Activated naive CD8-positive, alpha-beta T cell treated with anti-CD3 and anti-CD28 coated beads for 36 hours (primary cell): ENCODE results near the gene CDHR2. TPM values are rescaled to one million over a fixed set of nuclear protein-coding genes. Genes with fewer than 3 reads are reported as not detected.
"Not testable (repeated sequence)": the region's sequence is repeated elsewhere in the genome, so short reads cannot be mapped to it uniquely, and the experiment has no call there.

Experiments
- DNase-seq: peaks from one replicate; pipeline ENCODE4 v3.0.0; 2021
- H3K27ac Mint-ChIP-seq: one replicate; pipeline ENCODE4 v1.8.0; 2022; ENCODE audit warnings: mild to moderate bottlenecking, moderate library complexity, mixed read lengths
- H3K27me3 Mint-ChIP-seq: one replicate; pipeline ENCODE4 v1.8.0; 2022; ENCODE audit warnings: mild to moderate bottlenecking, mixed read lengths
- H3K36me3 Mint-ChIP-seq: one replicate; pipeline ENCODE4 v1.8.0; 2021; ENCODE audit warnings: mild to moderate bottlenecking, mixed read lengths
- H3K4me1 Mint-ChIP-seq: one replicate; pipeline ENCODE4 v1.8.0; 2021; ENCODE audit warnings: mixed read lengths
- H3K4me3 Mint-ChIP-seq: one replicate; pipeline ENCODE4 v1.8.0; 2022; ENCODE audit warnings: mild to moderate bottlenecking, moderate library complexity, mixed read lengths
- H3K9me3 Mint-ChIP-seq: one replicate; pipeline ENCODE4 v1.8.0; 2022; ENCODE audit warnings: mixed read lengths
- total RNA-seq, 2 experiments: library from RNA; stranded (reverse); gene quantifications; one replicate each; pipeline ENCODE4 v1.2.3, GENCODE V29; 2021

Gene CDHR2
- total RNA-seq, 2 experiments from 2014 or later, result 0.31 to 0.44 TPM

- Mint-ChIP-seq H3K4me1 (peaks cover 65% of the 10 kb centered on the region), H3K27me3 (no peaks in the 10 kb centered on the region), H3K9me3 (no peaks in the 10 kb centered on the region), H3K4me3 (peak overlapping the region; percentile 91), H3K36me3 (no peaks in the 10 kb centered on the region), H3K27ac (peak overlapping the region; percentile 91)
- peak; percentile 55 for DNase-seq
These were observed 6.3 kb upstream of the CDHR2 start for GRCh38 chr5:176542596-176543427.

GRCh38 chr5:176543428-176544182 lies 5.5 kb upstream of the CDHR2 start:
- peak overlapping the region; percentile 94 for H3K27ac Mint-ChIP-seq
- H3K27me3 Mint-ChIP-seq, result no peaks in the 10 kb centered on the region
- H3K9me3 Mint-ChIP-seq, result no peaks in the 10 kb centered on the region
- H3K4me1 Mint-ChIP-seq, result peaks cover 61% of the 10 kb centered on the region
- H3K4me3 Mint-ChIP-seq, result peak overlapping the region; percentile 91
- DNase-seq, result peak; percentile 85
- no peaks in the 10 kb centered on the region for H3K36me3 Mint-ChIP-seq

- Mint-ChIP-seq H3K27ac (peak overlapping the region; percentile 72), H3K4me3 (no peak overlapping the region), H3K27me3 (no peaks in the 10 kb centered on the region), H3K4me1 (peaks cover 49% of the 10 kb centered on the region), H3K36me3 (no peaks in the 10 kb centered on the region), H3K9me3 (no peaks in the 10 kb centered on the region)
- DNase-seq, result no peak
These were observed 3.8 kb upstream of the CDHR2 start for GRCh38 chr5:176545388-176545736.

GRCh38 chr5:176545737-176546509 lies 3.2 kb upstream of the CDHR2 start:
- no peaks in the 10 kb centered on the region for H3K27me3 Mint-ChIP-seq
- no peaks in the 10 kb centered on the region for H3K36me3 Mint-ChIP-seq
- no peak overlapping the region for H3K4me3 Mint-ChIP-seq
- DNase-seq, result no peak
- no peak overlapping the region for H3K27ac Mint-ChIP-seq
- H3K9me3 Mint-ChIP-seq, result no peaks in the 10 kb centered on the region
- H3K4me1 Mint-ChIP-seq, result peaks cover 49% of the 10 kb centered on the region

- Mint-ChIP-seq H3K27ac (peak overlapping the region; percentile 51), H3K4me3 (no peak overlapping the region), H3K9me3 (no peaks in the 10 kb centered on the region), H3K27me3 (no peaks in the 10 kb centered on the region), H3K4me1 (peaks cover 39% of the 10 kb centered on the region), H3K36me3 (no peaks in the 10 kb centered on the region)
- DNase-seq, result no peak
These were observed 1.3 kb upstream of the CDHR2 start for GRCh38 chr5:176547802-176548201.

- no peaks in the 10 kb centered on the region for H3K36me3 Mint-ChIP-seq
- no peak for DNase-seq
- no peaks in the 10 kb centered on the region for H3K9me3 Mint-ChIP-seq
- H3K4me1 Mint-ChIP-seq, result peaks cover 49% of the 10 kb centered on the region
- H3K27me3 Mint-ChIP-seq, result no peaks in the 10 kb centered on the region
- H3K4me3 Mint-ChIP-seq, result no peak overlapping the region
- H3K27ac Mint-ChIP-seq, result peak overlapping the region; percentile 29
These were observed 729 bp downstream of the CDHR2 start for GRCh38 chr5:176549871-176550270.

- Mint-ChIP-seq H3K9me3 (no peaks in the 10 kb centered on the region), H3K27me3 (no peaks in the 10 kb centered on the region), H3K4me3 (peak overlapping the region; percentile 50), H3K36me3 (no peaks in the 10 kb centered on the region), H3K4me1 (peaks cover 49% of the 10 kb centered on the region), H3K27ac (peak overlapping the region; percentile 69)
- no peak for DNase-seq
These were observed 1.2 kb downstream of the CDHR2 start for GRCh38 chr5:176550275-176550831.

GRCh38 chr5:176550937-176551336 lies 1.8 kb downstream of the CDHR2 start:
- not testable (repeated sequence) for H3K9me3 Mint-ChIP-seq, DNase-seq, H3K27me3 Mint-ChIP-seq, H3K36me3 Mint-ChIP-seq
- Mint-ChIP-seq H3K27ac (peak overlapping the region; percentile 69), H3K4me1 (peaks cover 51% of the 10 kb centered on the region), H3K4me3 (peak overlapping the region; percentile 50)

- DNase-seq, result no peak
- peaks cover 49% of the 10 kb centered on the region for H3K4me1 Mint-ChIP-seq
- H3K27ac Mint-ChIP-seq, result no peak overlapping the region
- H3K9me3 Mint-ChIP-seq, result no peaks in the 10 kb centered on the region
- no peak overlapping the region for H3K4me3 Mint-ChIP-seq
- no peaks in the 10 kb centered on the region for H3K36me3 Mint-ChIP-seq
- no peaks in the 10 kb centered on the region for H3K27me3 Mint-ChIP-seq
These were observed 3.3 kb downstream of the CDHR2 start for GRCh38 chr5:176552332-176552869.

- no peaks in the 10 kb centered on the region for H3K9me3 Mint-ChIP-seq
- DNase-seq, result no peak
- H3K4me1 Mint-ChIP-seq, result peaks cover 41% of the 10 kb centered on the region
- no peaks in the 10 kb centered on the region for H3K36me3 Mint-ChIP-seq
- no peak overlapping the region for H3K27ac Mint-ChIP-seq
- no peaks in the 10 kb centered on the region for H3K27me3 Mint-ChIP-seq
- no peak overlapping the region for H3K4me3 Mint-ChIP-seq
These were observed 4.3 kb downstream of the CDHR2 start for GRCh38 chr5:176553260-176554085.

GRCh38 chr5:176557846-176558245 lies 8.7 kb downstream of the CDHR2 start:
- Mint-ChIP-seq H3K9me3 (no peaks in the 10 kb centered on the region), H3K36me3 (no peaks in the 10 kb centered on the region), H3K27me3 (no peaks in the 10 kb centered on the region), H3K4me3 (no peak overlapping the region), H3K27ac (no peak overlapping the region), H3K4me1 (peaks cover 50% of the 10 kb centered on the region)
- no peak for DNase-seq

- Mint-ChIP-seq H3K4me3 (no peak overlapping the region), H3K36me3 (no peaks in the 10 kb centered on the region), H3K9me3 (no peaks in the 10 kb centered on the region), H3K27ac (no peak overlapping the region), H3K27me3 (no peaks in the 10 kb centered on the region), H3K4me1 (peaks cover 37% of the 10 kb centered on the region)
- no peak for DNase-seq
These were observed 10.5 kb downstream of the CDHR2 start for GRCh38 chr5:176559683-176560082.

- no peak overlapping the region for H3K4me3 Mint-ChIP-seq
These were observed 11.2 kb downstream of the CDHR2 start for GRCh38 chr5:176560364-176560763.

GRCh38 chr5:176561259-176561658 lies 12.1 kb downstream of the CDHR2 start:
- Mint-ChIP-seq H3K27me3 (no peaks in the 10 kb centered on the region), H3K9me3 (no peaks in the 10 kb centered on the region), H3K4me3 (no peak overlapping the region), H3K4me1 (peaks cover 25% of the 10 kb centered on the region), H3K36me3 (no peaks in the 10 kb centered on the region), H3K27ac (no peak overlapping the region)
- DNase-seq, result no peak

More at GRCh38 chr5:176560364-176560763, 11.2 kb downstream of the CDHR2 start:
- peaks cover 31% of the 10 kb centered on the region for H3K4me1 Mint-ChIP-seq
- H3K36me3 Mint-ChIP-seq, result no peaks in the 10 kb centered on the region
- no peaks in the 10 kb centered on the region for H3K27me3 Mint-ChIP-seq
- no peak overlapping the region for H3K27ac Mint-ChIP-seq
- no peaks in the 10 kb centered on the region for H3K9me3 Mint-ChIP-seq
- peak; percentile 59 for DNase-seq
